Ovary (tissue), 9 donors: Measurements from ENCODE around the gene PRM2. TPM values are rescaled to one million over a fixed set of nuclear protein-coding genes. Genes with fewer than 3 reads are reported as not detected.

ENCODE experiments used
- DNase-seq, 5 donors: peaks; one replicate each; pipeline ENCODE4 v3.0.0-alpha.2; 2019 to 2020
- H3K27ac ChIP-seq, 2 donors: fragments of 200-600 bp; one replicate each; pipeline versions ENCODE4 v1.5.1 to v1.8.0; 2019 to 2022
- H3K27me3 ChIP-seq: fragments of 200-600 bp; one replicate; pipeline ENCODE4 v1.8.0; 2022
- H3K36me3 ChIP-seq: fragments of 200-600 bp; sonication (generic); one replicate; pipeline ENCODE4 v1.5.1; 2019
- H3K4me1 ChIP-seq: one replicate; pipeline ENCODE4 v1.8.1; 2013; ENCODE audit warnings: mild to moderate bottlenecking, moderate library complexity; ENCODE audit not compliant: insufficient read depth
- H3K4me3 ChIP-seq: fragments of 200-600 bp; sonication (generic); one replicate; pipeline ENCODE4 v1.5.1; 2017
- H3K9me3 ChIP-seq, 2 donors: fragments of 200-600 bp in 1 of 2; sonication (generic) in 1 of 2; one replicate each; pipeline versions ENCODE4 v1.5.1 to v1.8.1; 2013 to 2019; ENCODE audit warnings: mild to moderate bottlenecking in 1 of 2, moderate library complexity in 1 of 2
- EP300 ChIP-seq: sonication (generic); formaldehyde crosslinking; IDR thresholded peaks from one replicate; pipeline ENCODE4 v1.6.1; 2017; ENCODE audit warnings: antibody characterized with exemption
- POLR2A ChIP-seq: fragments of 450-650 bp; IDR thresholded peaks from one replicate; pipeline ENCODE4 v1.6.1; 2017; ENCODE audit warnings: antibody characterized with exemption, mild to moderate bottlenecking, moderate library complexity
- WGBS, 3 donors: extraction: QIAGEN DNeasy Blood & Tissue Kit in 1 of 3; methylation state at CpG; one replicate each; pipeline versions ENCODE4 v1.1.5 to v1.1.7; 2013 to 2017; 5-methylcytosine and 5-hydroxymethylcytosine counted together
- intact Hi-C, 4 donors: fragments of 100-400 bp; cut with DNase I; formaldehyde crosslinking; loops; one replicate each; pipeline versions ENCODE4 v1.11.0 to v1.15.1; 2022 to 2023
- polyA plus RNA-seq, 2 donors: library from polyadenylated mRNA; stranded (reverse); fragments of 200-250 nt in 1 of 2; fragments of 350-450 nt in 1 of 2; fragmentation: Illumina TruSeq in 1 of 2; extraction: RNeasy Lipid Tissue Mini Kit (QIAGEN cat#74804) in 1 of 2; gene quantifications; one replicate each; pipeline ENCODE4 v1.2.3, GENCODE V29; 2013 to 2014
- total RNA-seq, 7 donors: library from RNA; depleted of rRNA in 2 of 7; stranded (reverse); fragments of >200 nt in 2 of 7; fragmentation: NEBNext Ultra II Directional in 3 of 7; extraction: Animal tissue kit (Norgen Biotek cat#: 25700) in 3 of 7; gene quantifications; one replicate each; pipeline versions ENCODE4 v1.1.0 to v1.2.4, GENCODE V29; 2016 to 2023
- TF ChIP-seq, protein P1 (sequence below), 3 donors: fragments of 450-650 bp in 2 of 3; fragments of 200-600 bp in 1 of 3; IDR thresholded peaks; one replicate each; pipeline versions ENCODE4 v1.5.1 to v1.8.0; 2016 to 2022; ENCODE audit warnings: antibody characterized with exemption in 3 of 3, mild to moderate bottlenecking in 1 of 3
- donor health status: DM: no; HTN: no; CAD: no; lungs with moderate emphysema.
- donor health status: DM: no; HTN: no; CAD: no.
- donor health status: Bipolar disorder and iron deficiency.
- donor health status: DM: yes; HTN: yes; CAD: no.
- donor health status: DM: no; HTN: no; CAD: no.
- donor health status: DM: yes; HTN: yes; CAD: no.

Gene PRM2
- total and polyA plus RNA-seq, 9 donors: not detected

DNA sequence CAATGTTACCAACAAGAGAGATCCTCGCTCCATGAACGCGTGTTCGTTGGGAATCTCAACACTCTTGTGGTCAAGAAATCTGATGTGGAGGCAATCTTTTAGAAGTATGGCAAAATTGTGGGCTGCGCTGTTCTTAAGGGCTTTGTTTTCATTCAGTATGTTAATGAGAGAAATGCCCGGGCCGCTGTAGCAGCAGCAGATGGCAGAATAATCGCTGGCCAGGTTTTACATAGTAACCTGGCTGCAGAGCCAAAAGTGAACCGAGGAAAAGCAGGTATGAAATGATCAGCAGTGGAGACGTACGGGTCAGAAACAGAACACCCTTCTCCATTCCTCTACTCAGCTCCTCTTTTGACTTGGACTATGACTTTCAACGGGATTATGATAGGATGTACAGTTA is 33.6 kb downstream of the PRM2 start:
- Histone ChIP-seq H3K36me3 (no peaks in the 10 kb centered on the region), H3K4me3 (no peak overlapping the region), H3K27ac (no peak overlapping the region), H3K9me3 (no peaks in the 10 kb centered on the region), H3K4me1 (no peaks in the 10 kb centered on the region), H3K27me3 (no peaks in the 10 kb centered on the region)
- TF ChIP-seq, protein P1, sequence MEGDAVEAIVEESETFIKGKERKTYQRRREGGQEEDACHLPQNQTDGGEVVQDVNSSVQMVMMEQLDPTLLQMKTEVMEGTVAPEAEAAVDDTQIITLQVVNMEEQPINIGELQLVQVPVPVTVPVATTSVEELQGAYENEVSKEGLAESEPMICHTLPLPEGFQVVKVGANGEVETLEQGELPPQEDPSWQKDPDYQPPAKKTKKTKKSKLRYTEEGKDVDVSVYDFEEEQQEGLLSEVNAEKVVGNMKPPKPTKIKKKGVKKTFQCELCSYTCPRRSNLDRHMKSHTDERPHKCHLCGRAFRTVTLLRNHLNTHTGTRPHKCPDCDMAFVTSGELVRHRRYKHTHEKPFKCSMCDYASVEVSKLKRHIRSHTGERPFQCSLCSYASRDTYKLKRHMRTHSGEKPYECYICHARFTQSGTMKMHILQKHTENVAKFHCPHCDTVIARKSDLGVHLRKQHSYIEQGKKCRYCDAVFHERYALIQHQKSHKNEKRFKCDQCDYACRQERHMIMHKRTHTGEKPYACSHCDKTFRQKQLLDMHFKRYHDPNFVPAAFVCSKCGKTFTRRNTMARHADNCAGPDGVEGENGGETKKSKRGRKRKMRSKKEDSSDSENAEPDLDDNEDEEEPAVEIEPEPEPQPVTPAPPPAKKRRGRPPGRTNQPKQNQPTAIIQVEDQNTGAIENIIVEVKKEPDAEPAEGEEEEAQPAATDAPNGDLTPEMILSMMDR (IDR thresholded peaks at IDR 0.05): no peak
- TF ChIP-seq EP300 (no peak), POLR2A (no peak)
- WGBS, 3 donors: 56 to 79% (median 70%) methylated on average over 12 of the region's 12 CpGs
- intact Hi-C loops: no loop called here
- no peak for DNase-seq

DNA sequence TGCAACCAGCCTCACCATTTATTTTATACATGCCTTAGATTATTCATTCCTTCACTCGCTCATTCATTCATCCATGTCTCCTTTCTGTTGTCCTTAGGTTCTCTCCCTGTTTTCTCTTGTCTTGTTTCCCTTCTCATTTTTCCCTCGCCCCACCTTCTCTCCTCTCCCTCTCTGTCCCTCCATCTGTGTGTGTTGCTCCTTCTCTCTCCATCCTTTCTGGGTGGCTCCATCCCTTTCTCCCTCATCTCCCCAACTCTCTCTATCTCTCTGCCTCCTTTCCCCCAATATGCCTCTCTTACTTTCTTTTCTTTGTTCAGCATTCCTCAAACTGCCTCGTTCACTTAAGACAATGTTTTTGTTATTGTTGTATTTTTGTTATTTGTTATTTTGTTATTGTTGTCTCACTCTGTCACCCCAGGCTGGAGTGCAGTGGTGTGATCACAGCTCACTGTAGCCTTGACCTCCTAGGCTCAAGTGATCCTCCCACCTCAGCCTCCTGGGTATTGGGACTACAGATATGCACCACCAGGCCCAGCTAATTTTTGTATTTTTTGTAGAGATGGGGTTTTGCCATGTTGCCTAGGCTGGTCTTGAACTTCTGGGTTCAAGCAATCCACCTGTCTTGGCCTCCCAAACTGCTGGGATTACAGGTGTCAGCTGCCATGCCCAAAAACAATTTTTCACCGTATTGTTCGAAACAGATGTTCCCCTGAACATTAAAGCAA is 34.6 kb downstream of the PRM2 start:
- H3K4me1 ChIP-seq: no peaks in the 10 kb centered on the region
- no peaks in the 10 kb centered on the region for H3K27me3 ChIP-seq
- H3K27ac ChIP-seq: no peak overlapping the region
- WGBS, 3 donors: 89 to 93% (median 92%) methylated on average over 5 of the region's 5 CpGs
- no peaks in the 10 kb centered on the region for H3K9me3 ChIP-seq
- no peak for DNase-seq
- H3K4me3 ChIP-seq: no peak overlapping the region
- H3K36me3 ChIP-seq: no peaks in the 10 kb centered on the region
- TF ChIP-seq EP300 (no peak), POLR2A (no peak)
- TF ChIP-seq, protein P1 (IDR thresholded peaks at IDR 0.05): no peak
- intact Hi-C loops: no loop called here

DNA sequence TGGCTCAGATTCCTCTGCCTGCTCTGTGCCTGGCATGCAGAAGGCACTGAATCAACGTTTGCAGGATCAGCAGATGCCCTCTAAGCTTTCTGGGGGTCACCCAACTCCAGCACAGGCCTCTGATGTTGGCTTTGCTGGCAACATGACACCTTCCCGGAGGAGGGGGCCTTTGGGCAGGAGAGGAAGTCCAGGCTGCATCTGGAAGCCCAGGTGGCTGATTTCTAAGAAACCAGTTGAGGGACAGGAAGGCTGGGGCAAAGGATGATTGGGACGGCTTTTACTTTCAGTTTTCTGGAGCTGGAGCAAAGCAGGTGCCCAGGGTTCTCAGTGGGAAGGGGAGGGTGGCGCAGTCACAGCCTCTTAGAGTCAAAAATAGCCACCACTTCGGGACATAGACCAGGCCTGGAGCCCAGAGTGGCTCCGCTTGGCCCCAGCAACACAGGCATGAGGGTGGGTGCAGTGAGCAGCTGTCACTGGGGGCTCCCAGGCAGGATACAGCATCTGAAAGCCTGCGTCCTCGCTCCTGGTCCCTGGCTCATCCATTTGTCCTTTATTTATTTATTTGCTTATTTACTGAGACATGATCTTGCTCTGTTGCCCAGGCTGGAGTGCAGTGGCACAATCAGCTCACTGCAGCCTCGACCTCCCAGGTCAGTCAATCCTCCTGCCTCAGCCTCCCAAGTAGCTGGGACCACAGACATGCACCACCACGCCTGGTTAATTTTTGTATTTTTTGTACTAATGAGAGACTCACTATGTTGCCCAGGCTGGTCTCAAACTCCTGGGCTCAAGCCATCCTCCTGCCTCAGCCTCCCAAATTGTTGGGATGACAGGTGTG is 35.4 kb downstream of the PRM2 start:
- Histone ChIP-seq H3K4me1 (no peaks in the 10 kb centered on the region), H3K27me3 (no peaks in the 10 kb centered on the region), H3K27ac (no peak overlapping the region), H3K9me3 (no peaks in the 10 kb centered on the region), H3K4me3 (no peak overlapping the region), H3K36me3 (no peaks in the 10 kb centered on the region)
- DNase-seq: no peak
- intact Hi-C loops: no loop called here
- 79 to 84% (median 82%) methylated on average over 10 of the region's 10 CpGs for WGBS, 3 donors
- TF ChIP-seq POLR2A: no peak
- TF ChIP-seq EP300: no peak
- TF ChIP-seq, protein P1 (IDR thresholded peaks at IDR 0.05): no peak

DNA sequence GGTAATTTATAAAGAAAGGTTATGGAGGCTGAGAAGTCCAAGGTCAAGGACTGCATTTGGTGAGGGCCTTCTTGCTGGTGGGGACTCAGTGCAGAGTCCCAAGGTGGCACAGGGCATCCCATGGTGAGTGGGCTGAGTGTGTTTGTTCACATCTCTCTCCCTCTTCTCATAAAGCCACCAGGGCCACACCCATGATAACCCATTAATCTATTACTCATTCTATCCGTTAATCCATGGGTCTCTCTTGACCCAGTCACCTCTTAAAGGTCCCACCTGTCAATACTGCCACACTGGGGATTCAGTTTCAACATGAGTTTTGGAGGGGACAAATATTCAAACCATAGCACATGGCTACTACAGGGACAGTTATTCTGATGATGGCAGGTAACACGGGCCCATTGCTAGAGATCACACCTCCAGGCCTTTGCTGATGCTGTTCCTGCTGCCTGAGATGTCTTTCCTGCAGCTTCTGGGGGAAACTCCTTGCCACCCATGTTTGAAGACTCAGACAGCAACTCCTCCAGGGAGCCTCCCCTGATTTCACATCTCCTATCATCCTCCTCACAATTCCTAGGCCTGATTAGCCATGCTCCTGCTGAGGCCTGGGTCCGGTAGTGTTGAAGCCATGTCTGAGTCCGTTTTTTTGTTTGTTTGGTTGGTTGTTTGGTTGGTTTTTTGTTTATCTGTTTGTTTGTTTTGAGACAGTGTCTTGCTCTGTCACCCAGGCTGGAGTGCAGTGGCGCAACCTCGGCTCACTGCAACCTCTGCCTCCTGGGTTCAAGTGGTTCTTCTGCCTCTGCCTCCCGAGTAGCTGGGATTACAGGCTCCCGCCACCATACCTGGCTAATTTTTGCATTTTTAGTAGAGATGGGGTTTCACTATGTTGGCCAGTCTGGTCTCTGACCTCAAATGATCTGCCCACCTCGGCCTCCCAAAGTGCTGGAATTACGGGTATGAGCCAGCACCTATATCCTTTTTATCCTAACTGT is 36.3 kb downstream of the PRM2 start:
- Histone ChIP-seq H3K27me3 (no peaks in the 10 kb centered on the region), H3K4me3 (no peak overlapping the region), H3K9me3 (no peaks in the 10 kb centered on the region), H3K27ac (no peak overlapping the region), H3K36me3 (no peaks in the 10 kb centered on the region), H3K4me1 (no peaks in the 10 kb centered on the region)
- intact Hi-C loops: no loop called here
- 81 to 87% (median 86%) methylated on average over 10 of the region's 10 CpGs for WGBS, 3 donors
- no peak for DNase-seq
- TF ChIP-seq EP300: no peak
